ENCODE measurements around the gene TH.
"Not testable (repeated sequence)": the region's sequence is repeated elsewhere in the genome, so short reads cannot be mapped to it uniquely, and the experiment has no call there.

The TH gene

DNA sequence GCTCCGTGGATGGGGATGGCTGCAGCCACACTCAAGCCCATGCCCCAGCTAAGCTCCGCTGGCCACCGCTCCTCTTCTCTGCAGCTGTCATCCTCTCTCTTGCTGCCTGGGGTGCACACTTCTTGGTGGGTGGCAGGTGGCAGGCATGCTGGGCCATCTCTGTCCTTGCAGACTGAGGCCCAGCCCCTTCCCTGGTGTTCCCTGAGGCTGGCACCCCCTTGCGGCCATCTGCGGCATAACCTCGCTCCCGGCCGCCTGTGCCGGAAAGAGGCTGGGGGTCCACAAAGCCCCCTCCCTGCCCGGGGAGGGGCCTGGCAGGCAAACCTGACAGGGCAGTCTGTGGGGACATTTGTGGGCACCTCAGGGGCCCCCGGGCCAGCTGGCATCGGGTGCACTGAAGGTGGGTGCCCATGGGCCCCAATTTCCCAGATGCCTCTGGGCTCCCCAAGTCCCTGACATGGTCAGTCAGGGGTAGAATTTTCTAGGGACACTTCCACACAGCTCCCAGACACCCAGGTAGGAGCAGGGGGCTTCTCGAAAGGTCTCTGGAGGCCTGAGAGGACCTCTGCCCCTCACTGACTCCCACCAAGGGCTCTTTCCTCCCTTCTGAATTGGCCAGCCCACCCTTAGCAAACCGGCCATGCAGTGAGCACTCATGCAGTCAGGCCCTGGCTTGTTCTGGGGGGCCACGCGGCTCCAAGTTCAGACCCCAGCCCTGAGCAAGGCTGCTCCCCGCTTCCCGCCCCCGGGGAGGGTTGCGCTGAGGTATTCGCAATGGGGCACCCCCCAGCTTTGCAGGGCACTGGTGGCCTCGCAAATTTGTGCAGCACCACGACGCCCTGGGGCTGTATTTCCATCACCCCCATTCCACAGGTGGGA, 23.5 kb upstream of the TH start:
- peak; percentile 31 for DNase-seq

GRCh38 chr11:2193888-2194595, 22.4 kb upstream of the TH start:
- not testable (repeated sequence) for DNase-seq

GRCh38 chr11:2193099-2193887, 21.7 kb upstream of the TH start:
- DNase-seq = no peak

- no peak for DNase-seq
Observed at GRCh38 chr11:2192435-2192834, 20.8 kb upstream of the TH start.

- no peak for DNase-seq
Observed at GRCh38 chr11:2191883-2192282, 20.3 kb upstream of the TH start.

DNA sequence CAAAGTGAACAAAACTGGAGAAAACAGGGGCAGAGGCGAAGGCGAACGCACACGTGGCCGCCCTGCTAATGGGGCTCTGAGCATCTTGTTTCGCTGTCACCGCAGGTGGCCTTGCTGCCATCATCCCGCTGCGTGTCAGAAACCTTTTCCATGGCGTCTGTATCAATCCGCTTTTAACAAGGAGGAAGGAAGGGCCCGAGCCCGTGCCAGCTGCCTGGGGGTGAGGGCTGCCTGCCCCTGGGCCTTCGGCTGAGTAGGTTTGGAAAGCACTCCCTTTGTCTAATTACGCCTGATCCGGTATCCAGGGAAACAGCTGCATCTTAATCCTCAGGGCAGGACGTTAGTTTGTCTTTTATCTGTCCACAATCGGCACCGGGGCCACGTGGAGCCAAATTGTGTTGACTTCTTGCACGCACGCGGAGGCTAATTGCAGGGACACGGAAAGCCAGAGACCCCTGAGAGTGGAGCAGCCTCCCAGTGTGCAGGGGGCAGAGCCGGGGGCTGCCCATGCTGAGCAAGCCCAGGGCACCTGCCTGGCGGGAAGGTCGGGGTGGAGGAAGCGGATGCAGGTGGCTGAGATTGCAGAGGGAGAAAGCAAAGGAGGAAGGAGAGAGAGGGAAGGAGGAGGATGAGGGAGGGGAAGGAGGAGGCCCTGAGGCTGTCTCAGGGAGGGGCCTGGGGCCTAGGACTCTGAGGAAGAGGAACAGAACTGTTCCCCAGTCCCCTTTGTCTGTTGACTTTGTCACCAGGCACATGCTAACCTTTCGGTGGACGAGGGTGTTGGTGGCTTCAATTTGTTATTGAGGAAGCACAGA, 19.2 kb upstream of the TH start:
- DNase-seq = no peak

GRCh38 chr11:2189938-2190656, 18.5 kb upstream of the TH start:
- no peak for DNase-seq

DNA sequence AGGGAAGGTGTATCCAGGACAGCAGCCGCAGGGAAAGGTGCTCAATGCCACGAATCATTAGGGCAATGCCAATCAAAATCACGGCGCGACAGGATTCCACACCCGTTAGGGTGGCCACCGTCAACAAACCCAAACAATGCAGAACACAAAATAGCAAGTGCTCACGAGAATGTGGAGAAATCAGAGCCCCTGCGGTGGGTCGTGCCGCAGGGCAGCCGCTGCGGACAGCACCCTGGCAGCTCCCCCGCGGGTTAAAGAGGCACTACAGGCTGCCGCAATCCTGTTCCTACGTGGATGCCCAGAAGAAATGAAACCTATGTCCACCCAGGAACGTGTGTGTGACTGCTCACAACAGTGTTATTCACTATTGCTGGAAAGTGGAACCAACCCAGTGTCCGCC, 17.1 kb upstream of the TH start:
- DNase-seq = no peak

DNA sequence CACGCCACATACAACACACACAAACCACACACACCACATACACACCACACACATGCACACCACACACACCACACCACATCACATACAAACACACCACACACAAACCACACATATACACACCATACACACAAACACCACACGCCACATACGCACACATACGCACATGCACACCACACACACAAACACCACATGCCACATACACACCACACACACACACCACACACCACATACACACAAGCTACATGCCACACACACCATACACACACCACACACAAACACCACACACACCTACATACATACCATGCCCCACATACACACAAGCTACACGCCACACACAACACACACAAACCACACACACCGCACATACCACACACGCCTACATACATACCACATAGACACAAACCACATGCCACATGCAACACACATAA, 15.7 kb upstream of the TH start:
- DNase-seq = no peak

DNA sequence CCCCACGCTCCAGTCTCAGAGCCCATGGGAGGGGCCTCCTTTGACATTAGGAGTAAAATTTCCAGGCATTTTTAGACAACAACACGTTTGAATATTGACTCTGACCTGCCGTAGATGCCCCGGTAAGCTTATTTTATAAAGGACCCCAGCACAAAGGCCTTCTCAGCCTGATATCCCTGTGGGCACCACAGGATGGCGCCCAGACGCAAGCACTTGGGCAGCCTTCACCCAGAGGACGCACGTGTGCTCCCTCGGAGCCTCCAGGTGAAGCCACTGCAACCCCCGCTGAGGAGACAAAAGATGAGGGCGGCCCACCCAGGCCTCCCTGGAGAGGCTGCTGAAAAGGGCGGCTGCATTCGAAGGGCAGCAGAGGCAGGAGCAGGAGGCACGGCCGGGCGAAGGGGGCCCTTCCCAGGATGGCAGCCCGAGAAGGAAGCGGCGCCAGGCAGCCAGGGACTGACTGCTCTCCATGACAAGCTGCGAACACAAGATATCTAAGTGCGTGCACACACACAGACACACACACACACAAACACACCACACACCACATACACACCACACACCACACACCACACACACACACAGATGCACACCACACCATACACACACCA, 15.2 kb upstream of the TH start:
- DNase-seq = peak; percentile 39

- no peak for DNase-seq
Observed at GRCh38 chr11:2185324-2186085, 13.9 kb upstream of the TH start.

GRCh38 chr11:2182692-2183474, 11.3 kb upstream of the TH start:
- no peak for DNase-seq

GRCh38 chr11:2182075-2182474, 10.5 kb upstream of the TH start:
- DNase-seq = no peak

- no peak for DNase-seq
Observed at GRCh38 chr11:2180789-2181370, 9.3 kb upstream of the TH start.

DNA sequence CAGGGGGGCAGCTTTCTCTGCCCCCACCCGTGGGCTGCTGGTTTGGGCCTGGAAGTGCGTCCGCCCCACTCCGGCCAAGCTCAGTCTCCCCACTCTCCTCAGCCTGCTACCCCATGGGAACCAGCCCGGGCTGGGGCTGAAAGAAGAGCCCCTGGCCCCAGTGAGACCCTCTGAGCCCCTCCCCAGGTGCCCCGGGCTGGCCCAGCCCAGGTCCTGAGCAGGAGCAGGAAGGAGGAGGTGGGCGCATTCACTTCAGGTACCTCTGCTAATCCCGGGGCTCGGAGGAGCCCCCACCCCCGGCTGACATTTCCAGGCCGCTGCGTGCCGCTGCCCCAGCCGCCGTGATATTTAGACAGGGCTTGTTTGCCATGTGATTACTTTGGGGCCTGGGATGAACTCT, 8.7 kb upstream of the TH start:
- DNase-seq = no peak

- no peak for DNase-seq
Observed at GRCh38 chr11:2179516-2179915, 7.9 kb upstream of the TH start.

DNA sequence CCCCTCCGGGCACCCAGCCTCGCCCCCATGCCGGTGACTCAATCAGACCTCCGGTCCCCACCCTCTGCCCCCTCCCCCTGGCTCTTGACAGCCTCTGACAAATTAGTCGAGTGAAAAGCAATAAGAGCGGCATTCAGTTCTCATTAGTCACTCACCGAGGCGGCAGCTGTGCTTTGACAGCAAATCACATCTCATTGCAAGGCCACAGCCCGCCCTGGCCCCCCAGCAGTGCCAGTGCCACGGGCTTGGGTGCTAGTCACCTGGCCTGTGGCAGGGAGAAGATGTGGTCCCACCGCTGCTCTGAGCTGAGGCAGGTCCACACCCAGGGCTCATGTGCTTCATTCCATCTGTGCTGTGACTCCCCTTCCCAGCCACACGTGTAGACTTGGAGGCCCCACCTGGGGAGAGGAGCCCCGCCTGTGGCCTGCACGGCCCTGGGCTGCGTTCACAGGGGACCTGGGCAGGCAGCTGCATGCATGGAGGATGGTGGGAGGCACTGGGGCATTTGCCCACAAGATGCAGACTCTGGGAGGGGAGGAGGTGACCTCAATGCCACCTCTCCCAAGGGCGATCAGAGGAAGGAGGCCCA, 7.4 kb upstream of the TH start:
- no peak for DNase-seq

DNA sequence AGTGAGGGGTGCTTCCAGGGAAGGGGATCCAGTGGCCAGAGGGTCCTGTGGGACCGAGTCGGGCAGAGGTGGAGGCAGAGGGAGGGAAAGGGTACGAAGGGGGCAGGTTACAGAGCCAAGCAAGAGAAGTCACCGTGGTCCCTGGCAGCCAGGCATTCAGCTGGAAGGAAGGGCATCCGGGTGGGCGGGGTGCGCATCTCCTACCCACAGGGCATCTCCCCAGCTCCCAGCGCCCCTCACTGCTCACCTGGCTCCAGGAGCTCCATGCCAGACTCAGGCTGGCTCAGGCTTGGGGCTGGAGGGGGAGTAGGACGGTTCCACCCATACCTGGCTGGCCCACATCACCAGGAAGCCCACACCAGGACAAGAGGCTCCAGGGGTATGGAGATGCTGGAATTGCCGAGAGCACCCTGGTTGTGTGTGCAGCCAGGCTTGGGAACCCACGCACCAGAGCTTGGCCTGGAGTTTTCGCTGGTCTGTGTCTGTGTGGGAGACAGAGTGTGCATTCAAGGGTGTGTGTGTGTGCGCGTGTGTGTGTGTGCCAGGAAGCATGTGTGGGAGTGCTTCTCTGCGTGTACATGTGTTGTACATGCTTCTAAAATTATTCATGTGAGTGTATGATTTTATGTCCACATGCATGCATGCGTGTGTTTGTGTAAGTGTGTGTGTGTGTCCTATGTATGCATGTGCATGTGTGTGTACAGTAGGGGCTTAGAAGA, 6.6 kb upstream of the TH start:
- DNase-seq = not testable (repeated sequence)
